Spleen (tissue), 11 donors: ENCODE results near the gene HIVEP1. TPM values are rescaled to one million over a fixed set of nuclear protein-coding genes. Genes with fewer than 3 reads are reported as not detected.

Experiments
- DNase-seq: peaks from one replicate; pipeline ENCODE4 v3.0.0-alpha.2; 2020
- H3K27ac ChIP-seq, 8 donors: fragments of 200-600 bp; sonication (generic) in 7 of 8; 1 replicate in 4 of 8; 2 replicates in 4 of 8; pipeline versions ENCODE4 v1.5.0 to v1.8.0; 2016 to 2021; ENCODE audit warnings: inconsistent platforms in 4 of 8, mild to moderate bottlenecking in 4 of 8, moderate library complexity in 1 of 8
- H3K27me3 ChIP-seq, 7 donors: fragments of 200-600 bp; sonication (generic) in 6 of 7; replicated peaks in 1 of 7; 1 replicate in 4 of 7; 2 replicates in 3 of 7; pipeline versions ENCODE4 v1.5.0 to v1.8.0; 2016 to 2021; ENCODE audit warnings: inconsistent platforms in 3 of 7, mild to moderate bottlenecking in 1 of 7
- H3K36me3 ChIP-seq, 6 donors: fragments of 200-600 bp; sonication (generic) in 5 of 6; 1 replicate in 4 of 6; 2 replicates in 2 of 6; pipeline versions ENCODE4 v1.5.0 to v1.8.0; 2016 to 2021; ENCODE audit warnings: inconsistent platforms in 2 of 6
- H3K4me1 ChIP-seq, 6 donors: fragments of 200-600 bp; sonication (generic) in 5 of 6; 1 replicate in 3 of 6; 2 replicates in 3 of 6; pipeline versions ENCODE4 v1.5.0 to v1.8.0; 2016 to 2021; ENCODE audit warnings: inconsistent platforms in 3 of 6
- H3K4me3 ChIP-seq, 8 donors: fragments of 200-600 bp; sonication (generic) in 7 of 8; 1 replicate in 4 of 8; 2 replicates in 4 of 8; pipeline versions ENCODE4 v1.5.0 to v1.8.0; 2016 to 2021; ENCODE audit warnings: inconsistent platforms in 4 of 8, mild to moderate bottlenecking in 4 of 8, moderate library complexity in 2 of 8
- H3K9me3 ChIP-seq, 8 donors: fragments of 200-600 bp; sonication (generic) in 7 of 8; 1 replicate in 4 of 8; 2 replicates in 4 of 8; pipeline versions ENCODE4 v1.5.0 to v1.8.0; 2016 to 2021; ENCODE audit warnings: inconsistent platforms in 4 of 8
- CTCF ChIP-seq, 11 experiments: fragments of 200-600 bp in 7 of 11; fragments of 450-650 bp in 4 of 11; sonication (generic) in 4 of 11; IDR thresholded peaks in 8 of 11; conservative IDR thresholded peaks in 3 of 11; 1 replicate in 7 of 11; 2 replicates in 4 of 11; pipeline versions ENCODE4 v1.4.0 to v1.8.0; 2016 to 2021; ENCODE audit warnings: antibody characterized with exemption in 11 of 11, inconsistent platforms in 4 of 11, mild to moderate bottlenecking in 1 of 11
- POLR2A ChIP-seq, 3 donors: fragments of 450-650 bp; IDR thresholded peaks; one replicate each; pipeline ENCODE4 v1.5.1; 2017; ENCODE audit warnings: antibody characterized with exemption in 3 of 3, mild to moderate bottlenecking in 1 of 3
- POLR2AphosphoS5 ChIP-seq, 3 donors: sonication (generic); formaldehyde crosslinking; IDR thresholded peaks; one replicate each; pipeline ENCODE4 v1.5.1; 2017; ENCODE audit warnings: antibody characterized with exemption in 3 of 3
- WGBS, 5 donors: extraction: QIAGEN DNeasy Blood & Tissue Kit in 3 of 5; methylation state at CpG; one replicate each; pipeline versions ENCODE4 v1.1.5 to v1.1.7; 2013 to 2018; 5-methylcytosine and 5-hydroxymethylcytosine counted together
- intact Hi-C: fragments of 100-400 bp; cut with DNase I; formaldehyde crosslinking; loops from one replicate; pipeline ENCODE4 v1.15.0; 2023; ENCODE audit warnings: low total_unique reads
- polyA plus RNA-seq, 3 donors: library from polyadenylated mRNA; stranded (reverse); fragments of 200-250 nt; gene quantifications; one replicate each; pipeline ENCODE4 v1.2.1, GENCODE V29; 2013
- total RNA-seq, 7 donors: library from RNA; depleted of rRNA in 3 of 7; stranded (reverse); fragments of >200 nt in 3 of 7; fragmentation: NEBNext Ultra II Directional in 4 of 7; extraction: Animal tissue kit (Norgen Biotek cat#: 25700) in 4 of 7; gene quantifications; one replicate each; pipeline versions ENCODE4 v1.1.0 to v1.2.1, GENCODE V29; 2016 to 2021
- donor health status: healthy with polysubstance abuse.
- donor health status: DM: no; HTN: no; CAD: no; lungs with moderate emphysema.
- donor health status: DM: no; HTN: no; CAD: no.
- donor health status: Bipolar disorder and iron deficiency.
- donor health status: healthy.
- donor health status: DM: no; HTN: no; CAD: no.
- donor health status: DM: yes; HTN: yes; CAD: no.

The HIVEP1 gene
- total and polyA plus RNA-seq, 10 donors, result 2.8 to 64.1 (median 39.7) TPM

- DNase-seq, result no peak
Observed at GRCh38 chr6:12101048-12101447, 88.9 kb downstream of the HIVEP1 start.

GRCh38 chr6:12101653-12102312, 89.7 kb downstream of the HIVEP1 start:
- no peaks in the 10 kb centered on the region for H3K9me3 ChIP-seq
- intact Hi-C loops, result no loop called here

More at GRCh38 chr6:12101048-12101447, 88.9 kb downstream of the HIVEP1 start:
- no peak for TF ChIP-seq POLR2A (IDR thresholded peaks at IDR 0.05)
- TF ChIP-seq CTCF (IDR thresholded peaks at IDR 0.05 in 8 of 11, conservative IDR thresholded peaks at IDR 0.05 in 3 of 11), result no peak
- TF ChIP-seq POLR2AphosphoS5 (IDR thresholded peaks at IDR 0.05), result no peak
- intact Hi-C loops, result no loop called here
- Histone ChIP-seq H3K36me3 (no peaks in the 10 kb centered on the region), H3K9me3 (no peaks in the 10 kb centered on the region), H3K27ac (no peak overlapping the region), H3K4me1 (peaks cover 0 to 10% (median 3%) of the 10 kb centered on the region in 6 donors), H3K27me3 (no peaks in the 10 kb centered on the region), H3K4me3 (no peak overlapping the region)

GRCh38 chr6:12102350-12102749, 90.2 kb downstream of the HIVEP1 start:
- no peak for DNase-seq
- H3K4me3 ChIP-seq, result no peak overlapping the region
- no peak for TF ChIP-seq CTCF (IDR thresholded peaks at IDR 0.05 in 8 of 11, conservative IDR thresholded peaks at IDR 0.05 in 3 of 11)
- TF ChIP-seq POLR2AphosphoS5 (IDR thresholded peaks at IDR 0.05), result no peak
- no peaks in the 10 kb centered on the region for H3K9me3 ChIP-seq
- H3K27ac ChIP-seq, result no peak overlapping the region
- intact Hi-C loops, result no loop called here
- H3K4me1 ChIP-seq, result peaks cover 0 to 10% (median 3%) of the 10 kb centered on the region in 6 donors
- peaks cover 0 to under 1% (median 0%) of the 10 kb centered on the region in 6 donors for H3K36me3 ChIP-seq
- 91 to 100% (median 93%) methylated on average over 2 of the region's 2 CpGs for WGBS, 5 donors
- no peaks in the 10 kb centered on the region for H3K27me3 ChIP-seq

More at GRCh38 chr6:12101653-12102312, 89.7 kb downstream of the HIVEP1 start:
- Histone ChIP-seq H3K36me3 (no peaks in the 10 kb centered on the region), H3K4me3 (no peak overlapping the region), H3K27ac (no peak overlapping the region), H3K27me3 (no peaks in the 10 kb centered on the region), H3K4me1 (peaks cover 0 to 10% (median 3%) of the 10 kb centered on the region in 6 donors)
- no peak for TF ChIP-seq POLR2AphosphoS5 (IDR thresholded peaks at IDR 0.05)
- TF ChIP-seq POLR2A (IDR thresholded peaks at IDR 0.05), result no peak
- no peak for TF ChIP-seq CTCF (IDR thresholded peaks at IDR 0.05 in 8 of 11, conservative IDR thresholded peaks at IDR 0.05 in 3 of 11)
- no peak for DNase-seq

- no peaks in the 10 kb centered on the region for H3K9me3 ChIP-seq
- TF ChIP-seq CTCF (IDR thresholded peaks at IDR 0.05 in 8 of 11, conservative IDR thresholded peaks at IDR 0.05 in 3 of 11), result no peak
- no peak for TF ChIP-seq POLR2AphosphoS5 (IDR thresholded peaks at IDR 0.05)
- no peak for TF ChIP-seq POLR2A (IDR thresholded peaks at IDR 0.05)
- peaks cover 0 to 7% (median 0%) of the 10 kb centered on the region in 6 donors for H3K36me3 ChIP-seq
- no peak overlapping the region for H3K4me3 ChIP-seq
- intact Hi-C loops, result no loop called here
- 84 to 92% (median 90%) methylated on average over 3 of the region's 3 CpGs for WGBS, 5 donors
- H3K27ac ChIP-seq, result no peak overlapping the region
- DNase-seq, result no peak
- peaks cover 0 to 10% (median 3%) of the 10 kb centered on the region in 6 donors for H3K4me1 ChIP-seq
- no peaks in the 10 kb centered on the region for H3K27me3 ChIP-seq
Observed at GRCh38 chr6:12103158-12103557, 91.0 kb downstream of the HIVEP1 start.
